NCI-H2171 treated with DMSO at 0.1 percent for 48 hours (cell line): ENCODE results near the gene PIP4P1.
A peak's percentile ranks its signal among the peaks of the same experiment; 100 is the strongest.
"Not testable (repeated sequence)": the region's sequence is repeated elsewhere in the genome, so short reads cannot be mapped to it uniquely, and the experiment has no call there.

Experiments
- DNase-seq: peaks from one replicate; lab custom pipeline; 2025; lab: John Stamatoyannopoulos, UW

Gene PIP4P1

DNA sequence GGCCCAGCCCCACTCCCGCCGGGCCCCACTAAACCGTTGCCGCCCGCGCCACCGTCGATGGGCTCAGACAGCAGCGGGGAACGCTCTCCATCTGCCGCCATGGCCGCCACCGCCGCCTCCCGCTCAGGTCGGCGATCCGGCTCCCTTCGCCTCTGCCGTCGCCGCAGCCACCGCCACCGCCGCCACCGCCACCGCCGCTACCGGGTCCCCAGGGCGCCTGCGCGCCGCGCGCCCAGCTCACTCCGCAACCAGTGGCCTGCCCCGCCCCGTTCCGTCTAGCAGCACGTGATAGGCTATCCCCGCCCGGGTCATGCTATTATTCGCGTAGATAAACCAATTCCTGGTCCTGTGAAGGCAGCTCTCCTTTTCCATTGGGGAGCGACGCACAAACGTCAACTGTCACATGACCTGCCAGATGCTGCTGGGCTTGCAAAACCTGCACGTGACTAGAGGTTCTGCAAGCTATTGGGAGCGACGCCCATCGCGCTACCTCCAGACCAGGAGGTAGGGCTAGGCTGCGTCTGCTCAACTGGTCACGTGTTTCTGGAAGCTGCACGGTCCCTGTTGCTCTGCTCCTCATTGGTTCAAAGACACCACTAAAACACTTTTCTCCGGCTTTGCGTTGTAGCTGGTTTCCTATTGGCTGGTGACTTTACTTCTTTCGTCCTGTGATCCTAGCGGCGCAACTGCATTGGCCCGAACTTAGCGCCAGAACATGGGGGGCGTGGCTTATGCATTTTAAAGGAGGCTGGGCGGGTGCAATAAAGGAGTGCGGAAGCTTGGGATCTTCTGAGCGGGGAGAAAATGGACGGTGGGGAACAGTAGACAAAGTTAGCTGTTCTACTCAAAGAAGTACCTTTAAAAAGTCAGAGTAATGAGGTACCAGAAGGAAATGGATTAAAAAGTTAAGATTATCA is at the start of gene PIP4P1:
Gene PIP4P1, minus strand, starts transcription at position 210 of the 917 bp plus-strand sequence. Its CDS starts 109 bp downstream, at position 101.
- DNase-seq: peak; percentile 100

DNA sequence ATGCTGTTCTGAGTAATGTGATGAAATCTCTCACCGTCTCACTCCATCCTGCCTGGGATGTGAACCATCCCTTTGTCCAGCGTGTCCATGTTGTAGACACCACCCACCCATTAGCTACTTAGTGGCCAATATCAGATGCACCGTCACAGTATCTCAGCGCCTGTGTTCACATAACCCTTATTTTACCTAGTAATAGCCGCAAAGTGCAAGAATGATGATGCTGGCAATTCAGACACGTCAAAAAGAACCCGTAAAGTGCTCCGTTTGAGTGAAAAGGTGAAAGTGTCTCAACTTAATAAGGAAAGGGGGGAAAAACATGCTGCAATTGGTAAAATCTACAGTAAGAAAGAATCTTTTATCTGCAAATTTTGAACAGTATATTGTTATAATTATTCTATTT is 47.1 kb upstream of the PIP4P1 start:
- DNase-seq: no peak

DNA sequence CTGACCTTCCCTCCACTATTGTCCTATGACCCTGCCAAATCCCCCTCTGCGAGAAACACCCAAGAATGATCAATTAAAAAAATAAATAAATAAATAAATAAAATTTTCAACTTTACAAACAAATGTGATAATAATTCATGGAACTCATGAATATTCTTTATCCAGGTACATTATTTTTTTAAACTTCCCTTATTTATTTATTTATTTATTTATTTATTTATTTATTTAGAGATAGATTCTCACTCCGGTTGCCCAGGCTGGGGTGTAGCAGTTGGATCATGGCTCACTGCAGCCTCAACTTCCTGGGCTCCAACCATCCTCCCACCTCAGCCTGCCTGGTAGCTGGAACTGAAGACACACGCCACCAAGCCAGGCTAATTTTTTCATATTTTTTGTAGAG is 46.3 kb upstream of the PIP4P1 start:
- not testable (repeated sequence) for DNase-seq

GRCh38 chr14:20506752-20507151 is 45.5 kb upstream of the PIP4P1 start:
- not testable (repeated sequence) for DNase-seq

DNA sequence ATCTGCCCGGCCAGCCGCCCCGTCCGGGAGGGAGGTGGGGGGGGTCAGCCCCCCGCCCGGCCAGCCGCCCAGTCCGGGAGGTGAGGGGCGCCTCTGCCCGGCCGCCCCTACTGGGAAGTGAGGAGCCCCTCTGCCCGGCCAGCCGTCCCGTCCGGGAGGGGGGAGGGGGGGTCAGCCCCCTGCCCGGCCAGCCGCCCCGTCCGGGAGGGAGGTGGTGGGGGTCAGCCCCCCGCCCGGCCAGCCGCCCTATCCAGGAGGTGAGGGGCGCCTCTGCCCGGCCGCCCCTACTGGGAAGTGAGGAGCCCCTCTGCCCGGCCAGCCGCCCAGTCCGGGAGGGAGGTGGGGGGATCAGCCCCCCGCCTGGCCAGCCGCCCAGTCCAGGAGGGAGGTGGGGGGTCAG is 45.0 kb upstream of the PIP4P1 start:
- not testable (repeated sequence) for DNase-seq

GRCh38 chr14:20503898-20504297 is 42.7 kb upstream of the PIP4P1 start:
- DNase-seq: no peak

- DNase-seq: no peak
Observed at GRCh38 chr14:20501346-20501745, 40.1 kb upstream of the PIP4P1 start.

DNA sequence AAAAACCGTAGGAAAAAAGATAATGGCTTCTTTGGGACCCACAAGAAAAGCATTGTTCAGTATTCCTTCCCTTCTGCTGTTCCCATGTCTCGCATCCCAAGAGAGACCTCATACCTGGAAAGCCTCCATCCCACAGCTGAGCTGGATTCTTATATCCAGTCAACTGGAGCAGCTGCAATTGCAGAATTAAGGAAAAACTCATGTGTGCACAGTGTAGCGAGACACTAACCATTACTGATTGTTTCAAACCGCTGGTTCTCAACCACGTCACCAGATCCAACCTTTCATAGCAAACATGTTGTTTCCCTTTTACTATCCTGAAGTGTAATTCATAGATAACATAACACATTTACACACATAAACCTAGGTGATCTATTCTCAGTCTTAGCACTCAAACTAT is 38.6 kb upstream of the PIP4P1 start:
- DNase-seq: peak; percentile 50

GRCh38 chr14:20499108-20499507 is 37.9 kb upstream of the PIP4P1 start:
- DNase-seq: peak; percentile 85

DNA sequence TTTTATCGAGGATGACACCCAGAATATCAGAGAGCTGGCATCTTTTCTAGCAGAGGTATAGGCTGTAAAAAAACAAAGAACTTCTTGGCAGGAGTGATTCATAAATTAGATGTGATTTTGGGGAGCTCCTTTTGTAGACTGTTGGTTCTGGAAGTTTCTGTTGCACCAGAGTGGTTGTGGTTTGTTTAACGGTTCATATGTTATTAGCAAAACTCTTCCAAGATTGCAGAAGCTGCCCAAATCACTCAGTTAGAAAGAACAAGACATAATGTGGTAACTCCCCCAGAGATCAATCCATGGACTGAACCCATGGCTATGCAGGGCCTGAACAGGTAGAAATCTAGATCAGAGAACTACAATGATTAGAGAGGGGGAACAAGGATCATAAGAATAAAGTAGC is 37.4 kb upstream of the PIP4P1 start:
- DNase-seq: no peak

GRCh38 chr14:20494935-20495766 is 33.9 kb upstream of the PIP4P1 start:
- DNase-seq: no peak

GRCh38 chr14:20493634-20494033 is 32.4 kb upstream of the PIP4P1 start:
- DNase-seq: no peak

DNA sequence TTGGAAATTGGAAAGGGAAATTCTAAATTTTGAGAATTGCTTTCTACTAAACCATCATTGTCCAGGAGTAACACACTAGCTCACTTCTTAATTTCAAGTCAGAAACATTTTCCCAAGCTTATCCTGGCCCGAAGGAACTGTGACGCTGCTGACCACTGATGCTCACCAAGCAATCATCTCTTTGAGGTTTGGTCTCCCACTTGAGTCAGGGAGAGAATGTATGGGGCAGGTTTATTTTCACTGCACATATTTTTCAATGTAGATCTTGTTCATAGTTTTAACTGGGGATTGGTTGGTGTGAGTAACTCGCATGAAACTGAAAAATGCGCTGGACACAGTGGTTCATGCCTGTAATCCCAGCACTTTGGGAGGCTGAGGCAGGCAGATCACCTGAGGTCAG is 31.3 kb upstream of the PIP4P1 start:
- DNase-seq: no peak

DNA sequence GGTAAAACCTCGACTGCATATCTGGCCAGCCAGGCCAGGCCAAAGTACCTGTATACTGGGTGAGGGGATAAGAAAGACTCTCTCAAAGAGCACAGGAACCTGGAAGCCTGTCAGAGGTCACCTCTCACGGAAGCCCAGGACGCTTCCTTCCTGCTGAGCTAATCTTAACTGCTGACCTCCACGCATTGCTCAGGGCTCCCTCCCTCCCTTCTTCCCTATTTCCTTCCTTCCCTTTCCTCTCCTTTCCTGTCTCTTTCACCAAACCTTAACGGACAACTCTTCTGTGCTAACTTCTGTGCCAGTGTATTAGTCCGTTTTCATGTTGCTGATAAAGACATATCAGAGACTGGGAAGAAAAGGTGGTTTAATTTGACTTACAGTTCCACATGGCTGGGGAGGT is 29.3 kb upstream of the PIP4P1 start:
- DNase-seq: no peak

GRCh38 chr14:20489093-20489994 is 28.1 kb upstream of the PIP4P1 start:
- no peak for DNase-seq

DNA sequence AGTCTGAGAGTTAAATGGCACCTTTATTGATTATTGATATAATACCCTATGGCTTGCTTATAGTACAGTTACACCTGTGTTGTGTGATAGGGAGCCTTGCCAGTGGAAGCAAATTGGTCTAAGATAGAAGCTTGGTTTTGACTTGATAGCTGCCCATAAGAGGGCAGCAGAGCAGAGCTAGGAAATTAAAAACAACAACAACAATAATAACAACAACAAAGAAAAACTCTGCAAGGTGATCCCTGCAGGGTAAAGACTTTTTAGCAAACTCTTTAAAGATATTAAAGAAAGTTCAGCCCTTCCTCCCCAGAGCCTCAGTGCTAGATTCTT is 26.1 kb upstream of the PIP4P1 start:
- DNase-seq: no peak

GRCh38 chr14:20486684-20487395 is 25.6 kb upstream of the PIP4P1 start:
- no peak for DNase-seq

DNA sequence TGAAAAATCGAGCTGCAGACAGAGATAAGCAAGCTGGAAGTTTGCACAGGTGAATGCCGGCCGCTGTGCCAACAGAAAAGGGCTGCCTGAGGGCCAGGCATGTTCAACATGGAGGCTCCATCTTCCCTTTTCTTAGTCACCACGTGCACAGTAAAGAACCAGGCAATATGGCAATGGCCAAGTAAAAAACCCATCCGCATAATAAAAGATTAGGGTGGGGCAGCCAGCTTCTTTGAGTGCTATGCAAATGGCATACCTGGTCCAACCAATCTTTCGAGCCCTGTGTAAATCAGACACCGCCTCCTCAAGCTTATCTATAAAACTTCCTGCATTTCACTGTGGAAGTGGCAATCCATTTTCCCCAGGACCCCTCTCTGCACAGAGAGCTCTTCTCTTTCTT is 24.7 kb upstream of the PIP4P1 start:
- no peak for DNase-seq

GRCh38 chr14:20482382-20482781 is 21.1 kb upstream of the PIP4P1 start:
- DNase-seq: no peak

- DNase-seq: no peak
Observed at GRCh38 chr14:20478894-20479293, 17.7 kb upstream of the PIP4P1 start.

DNA sequence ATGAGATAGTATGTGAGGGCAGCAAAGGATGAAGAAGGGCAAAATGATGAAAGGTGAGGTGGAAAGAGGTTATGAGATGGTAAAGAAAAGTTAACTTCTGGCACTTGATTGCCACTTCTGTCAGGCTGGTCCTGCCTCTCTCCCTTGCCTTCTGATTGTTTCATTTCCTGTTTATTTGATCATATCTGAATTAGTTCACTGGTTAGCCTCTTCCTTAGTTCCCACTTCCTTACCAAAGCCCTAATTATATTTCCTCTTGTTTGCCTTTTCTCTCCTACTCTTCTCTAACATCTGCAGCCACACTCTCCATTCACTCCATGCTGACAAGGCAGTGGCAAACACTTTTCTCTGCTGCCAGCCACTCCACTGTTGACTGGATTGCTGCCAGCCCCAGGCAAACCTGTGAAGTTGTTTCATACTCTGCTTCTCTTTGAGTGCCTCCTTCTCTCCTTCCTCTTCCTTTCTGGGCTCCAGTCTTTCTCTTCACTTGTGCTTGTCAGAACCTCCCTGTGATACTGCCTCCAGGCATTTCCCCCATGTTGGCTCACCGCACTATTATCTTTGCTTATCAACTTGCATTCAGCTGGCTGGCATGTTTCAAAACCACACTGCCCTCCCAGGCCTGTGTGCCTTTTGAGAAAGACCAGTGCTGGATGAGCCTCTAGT is 16.1 kb upstream of the PIP4P1 start:
- DNase-seq: no peak
